HG03139 (cell line): ENCODE data around the gene GABRG1.

Experiments
- ATAC-seq: cut with Tn5 transposase; IDR thresholded peaks from one replicate; pipeline ENCODE4 v1.9.1; 2021; ENCODE audit not compliant: unreplicated experiment

The GABRG1 gene

GRCh38 chr4:46123913-46124755 is at the start of gene GABRG1:
TSS of gene GABRG1 (minus strand) at chr4:46124054. CDS start at chr4:46123913, 141 bp downstream.
- no peak for ATAC-seq

DNA sequence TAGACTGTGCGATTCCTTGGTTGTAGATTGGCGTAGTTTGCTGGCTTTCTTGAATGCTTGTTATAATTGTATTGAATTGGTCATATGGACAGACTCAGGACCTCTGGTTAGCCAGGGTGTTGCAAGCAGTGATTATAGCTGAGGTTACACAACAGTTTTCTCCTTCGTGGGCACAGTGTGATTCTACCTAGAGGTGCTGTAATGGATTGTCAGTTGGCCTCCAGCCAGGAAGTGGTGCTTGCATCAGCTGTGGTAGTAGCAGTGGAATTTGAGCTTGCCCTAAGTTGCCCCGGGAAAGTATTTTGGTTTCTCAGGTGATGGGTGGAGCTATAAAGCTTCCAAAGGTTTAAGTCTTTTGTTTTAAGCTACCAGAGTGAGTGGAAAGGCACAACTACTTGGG is 23.1 kb upstream of the GABRG1 start:
- no peak for ATAC-seq

- no peak for ATAC-seq
Observed at GRCh38 chr4:46131498-46132057, 7.7 kb upstream of the GABRG1 start.

- ATAC-seq: no peak
Observed at GRCh38 chr4:46124773-46125413, 1.0 kb upstream of the GABRG1 start.

DNA sequence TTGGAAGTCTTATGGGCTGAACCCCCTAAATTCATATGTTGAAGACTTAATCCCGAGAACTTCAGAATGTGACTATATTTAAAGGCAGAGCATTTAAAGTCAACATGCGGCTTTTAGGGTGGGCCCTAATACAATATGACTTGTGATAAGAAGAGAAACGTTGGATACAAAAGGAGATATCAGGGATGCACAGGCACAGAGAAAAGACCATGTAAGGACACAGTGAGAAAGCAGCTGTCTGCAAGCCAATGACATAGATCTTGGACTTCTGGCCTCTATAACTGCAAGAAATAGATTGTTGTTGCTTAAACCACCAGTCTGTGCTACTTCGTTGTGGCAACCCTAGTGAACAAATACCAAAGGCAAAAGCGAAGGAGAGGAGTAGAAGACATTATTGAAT is 42.2 kb downstream of the GABRG1 start:
- ATAC-seq: no peak

DNA sequence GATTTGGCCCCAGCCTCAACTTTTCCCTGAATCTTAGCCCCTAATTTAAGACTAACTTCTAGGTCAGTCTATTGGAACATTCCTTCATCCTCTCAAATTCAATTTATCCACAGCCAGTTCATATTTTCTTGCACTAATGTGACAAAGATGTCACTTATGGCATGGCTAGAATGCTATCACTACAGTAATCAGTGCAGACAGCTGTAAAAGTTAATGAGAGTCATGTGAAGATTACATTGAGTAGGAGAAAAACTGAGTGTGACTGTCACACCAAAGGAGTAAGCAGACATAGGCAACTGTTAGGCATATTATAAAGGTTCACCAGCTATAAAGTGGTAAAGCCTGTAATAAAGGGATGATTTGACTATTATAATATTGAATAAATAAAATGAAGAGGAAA is 42.6 kb downstream of the GABRG1 start:
- ATAC-seq: no peak

DNA sequence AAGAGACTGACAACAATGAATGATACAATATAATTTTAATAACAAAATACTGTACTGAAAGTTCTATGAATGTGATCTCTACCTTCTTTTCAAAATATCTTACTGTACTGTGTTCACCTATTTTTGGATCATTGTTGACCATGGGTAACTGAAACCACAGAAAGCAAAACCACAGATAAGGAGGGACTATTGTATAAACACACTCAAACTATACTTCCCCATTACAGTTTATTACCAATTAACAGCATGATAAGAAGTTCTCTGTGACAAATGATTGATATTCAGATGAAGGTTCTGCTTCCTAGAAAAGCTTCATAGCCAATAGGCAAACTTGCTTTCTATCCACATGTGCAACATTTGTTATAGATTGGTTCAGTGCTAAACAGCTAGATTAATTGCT is 50.1 kb downstream of the GABRG1 start:
- ATAC-seq: no peak

- no peak for ATAC-seq
Observed at GRCh38 chr4:46051392-46051791, 72.5 kb downstream of the GABRG1 start.

DNA sequence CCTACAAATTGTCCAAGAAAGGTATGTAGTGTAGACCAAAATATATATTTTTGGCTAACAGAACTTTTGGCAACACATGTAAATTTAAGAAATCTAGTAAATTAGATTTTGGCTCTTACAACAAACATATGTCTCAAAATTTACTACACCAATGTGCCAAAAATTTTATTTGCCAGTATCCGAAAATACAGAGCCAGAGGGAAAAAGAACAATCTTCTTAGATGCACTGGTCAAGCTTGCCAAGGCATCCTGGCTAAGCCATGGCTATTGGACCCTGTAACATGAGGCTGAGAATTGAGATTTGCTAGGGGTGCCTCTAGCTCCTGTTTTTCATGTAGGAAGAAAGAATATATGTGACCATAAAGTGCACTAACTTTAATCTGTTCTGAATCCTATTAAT is 91.8 kb downstream of the GABRG1 start:
- no peak for ATAC-seq

- no peak for ATAC-seq
Observed at GRCh38 chr4:46016306-46016705, 107.5 kb downstream of the GABRG1 start.

DNA sequence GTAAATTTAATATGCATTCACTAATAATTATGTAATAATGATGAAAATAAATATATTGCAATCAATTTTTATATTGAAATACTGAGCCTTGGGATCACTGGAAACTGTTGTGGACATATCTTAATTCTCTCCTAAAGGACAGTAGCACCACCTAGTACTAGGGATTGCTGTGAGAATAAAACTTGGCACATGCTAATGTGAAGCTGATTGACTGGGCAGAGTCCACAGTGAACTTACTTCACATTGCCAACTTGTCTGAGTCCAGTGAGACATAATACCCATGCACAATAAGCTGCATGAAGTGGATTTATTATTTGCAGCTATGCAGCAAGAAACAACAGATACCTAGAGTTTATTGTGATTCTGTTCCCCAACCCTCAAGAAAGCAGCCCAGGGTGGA is 131.1 kb downstream of the GABRG1 start:
- ATAC-seq: no peak

- no peak for ATAC-seq
Observed at GRCh38 chr4:45989775-45990174, 134.1 kb downstream of the GABRG1 start.

- ATAC-seq: no peak
Observed at GRCh38 chr4:45987858-45988257, 136.0 kb downstream of the GABRG1 start.
